Upper lobe of left lung (tissue), 4 donors: ENCODE results near the gene CIITA.

Source experiments
- EP300 ChIP-seq, 4 donors: sonication (generic); formaldehyde crosslinking; IDR thresholded peaks; one replicate each; pipeline ENCODE4 v1.5.1; 2017; ENCODE audit warnings: antibody characterized with exemption in 4 of 4, control low read depth in 2 of 4
- POLR2A ChIP-seq, 4 donors: fragments of 450-650 bp; IDR thresholded peaks; one replicate each; pipeline ENCODE4 v1.5.1; 2016 to 2017; ENCODE audit warnings: antibody characterized with exemption in 4 of 4, mild to moderate bottlenecking in 2 of 4
- TF ChIP-seq, protein P1 (sequence below), 6 experiments: fragments of 450-650 bp in 4 of 6; fragments of 200-600 bp in 2 of 6; sonication (generic) in 2 of 6; IDR thresholded peaks; one replicate each; pipeline ENCODE4 v1.5.1; 2016 to 2019; ENCODE audit warnings: antibody characterized with exemption in 6 of 6

DNA sequence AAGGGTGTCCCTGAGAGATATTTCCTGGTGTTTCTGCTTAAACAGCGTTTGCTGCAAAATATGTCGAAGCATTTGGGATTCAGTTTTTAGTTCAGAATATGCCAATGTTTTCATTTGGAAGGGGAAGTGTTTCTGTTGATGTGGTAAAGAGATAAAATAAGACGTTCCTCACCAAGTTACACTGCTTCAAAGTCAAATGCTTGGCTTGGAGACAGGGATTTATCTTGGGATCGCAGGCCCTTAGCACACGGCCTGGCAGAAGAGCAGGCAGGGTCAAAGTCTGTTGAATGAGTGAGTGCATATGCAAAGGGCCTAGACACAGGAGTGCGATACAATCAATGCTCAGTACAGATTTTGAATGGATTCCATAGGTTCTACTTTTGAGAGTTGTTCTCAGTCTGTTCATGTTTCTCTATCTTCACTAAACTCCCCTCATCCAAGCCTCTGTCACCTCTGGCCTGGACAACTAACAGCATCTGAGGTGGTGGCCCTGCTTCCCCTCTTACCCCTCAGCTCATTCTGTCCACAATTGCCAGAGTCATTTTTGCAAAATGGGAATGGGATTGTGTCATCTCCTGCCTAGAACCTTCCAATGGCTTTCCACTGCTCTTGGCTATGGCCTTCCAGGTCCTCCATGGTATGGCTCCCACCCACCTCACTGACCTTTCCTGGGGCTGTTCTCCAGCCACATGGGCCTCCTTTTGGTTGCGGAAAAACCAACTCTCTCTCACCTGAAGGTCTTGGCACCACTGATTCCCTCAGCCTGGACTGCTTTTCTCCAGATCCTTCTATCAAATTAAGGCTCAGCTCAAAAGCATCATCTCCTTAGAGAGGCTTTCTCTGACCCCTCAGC lies 62.0 kb downstream of the CIITA start:
- TF ChIP-seq POLR2A (IDR thresholded peaks at IDR 0.05) (no peak), EP300 (IDR thresholded peaks at IDR 0.05) (no peak)
- TF ChIP-seq, protein P1, sequence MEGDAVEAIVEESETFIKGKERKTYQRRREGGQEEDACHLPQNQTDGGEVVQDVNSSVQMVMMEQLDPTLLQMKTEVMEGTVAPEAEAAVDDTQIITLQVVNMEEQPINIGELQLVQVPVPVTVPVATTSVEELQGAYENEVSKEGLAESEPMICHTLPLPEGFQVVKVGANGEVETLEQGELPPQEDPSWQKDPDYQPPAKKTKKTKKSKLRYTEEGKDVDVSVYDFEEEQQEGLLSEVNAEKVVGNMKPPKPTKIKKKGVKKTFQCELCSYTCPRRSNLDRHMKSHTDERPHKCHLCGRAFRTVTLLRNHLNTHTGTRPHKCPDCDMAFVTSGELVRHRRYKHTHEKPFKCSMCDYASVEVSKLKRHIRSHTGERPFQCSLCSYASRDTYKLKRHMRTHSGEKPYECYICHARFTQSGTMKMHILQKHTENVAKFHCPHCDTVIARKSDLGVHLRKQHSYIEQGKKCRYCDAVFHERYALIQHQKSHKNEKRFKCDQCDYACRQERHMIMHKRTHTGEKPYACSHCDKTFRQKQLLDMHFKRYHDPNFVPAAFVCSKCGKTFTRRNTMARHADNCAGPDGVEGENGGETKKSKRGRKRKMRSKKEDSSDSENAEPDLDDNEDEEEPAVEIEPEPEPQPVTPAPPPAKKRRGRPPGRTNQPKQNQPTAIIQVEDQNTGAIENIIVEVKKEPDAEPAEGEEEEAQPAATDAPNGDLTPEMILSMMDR (IDR thresholded peaks at IDR 0.05), result no peak
